GM12878 (cell line): ENCODE results near the gene CDKL1. TPM values are rescaled to one million over a fixed set of nuclear protein-coding genes. Genes with fewer than 3 reads are reported as not detected.
"Not testable (repeated sequence)": the region's sequence is repeated elsewhere in the genome, so short reads cannot be mapped to it uniquely, and the experiment has no call there.

Experiments used
- ATAC-seq: fragments of 200-7000 bp; cut with Tn5 transposase; 3 replicates; pipeline ENCODE4 v1.9.1; 2020; ENCODE audit warnings: mild to moderate bottlenecking, moderate library complexity
- BruUV-seq: library from RNA; stranded (reverse); fragments of 400-500 nt; replicated peaks from 2 replicates; lab custom pipeline; 2021; lab: Mats Ljungman, UMichigan
- CTCF ChIA-PET: fragments of 300-600 bp; sonication (Branson Sonifier 250); formaldehyde crosslinking; extraction: SDS; loops from one replicate; lab custom pipeline; 2021; ENCODE audit warnings: inconsistent platforms; lab: Yijun Ruan, JAX
- POLR2A ChIA-PET: fragments of 350-600 bp; formaldehyde crosslinking; extraction: SDS; loops from one replicate; lab custom pipeline; 2021; ENCODE audit warnings: inconsistent platforms; lab: Charles Lee
- RAD21 ChIA-PET: fragments of 300-600 bp; sonication (Branson Sonifier 250); formaldehyde crosslinking; loops from one replicate; lab custom pipeline; 2023; ENCODE audit warnings: antibody characterized with exemption; ENCODE audit not compliant: unreplicated experiment; lab: Charles Lee
- SMC1A ChIA-PET: fragments of 300-600 bp; sonication (Branson Sonifier 250); formaldehyde crosslinking; loops from one replicate; lab custom pipeline; 2023; ENCODE audit not compliant: unreplicated experiment, uncharacterized antibody; lab: Charles Lee
- DNase-seq: peaks from one replicate; pipeline ENCODE4 v3.0.0-alpha.2; 2011; ENCODE audit warnings: low read depth, low spot score
- FAIRE-seq: peaks from 3 replicates; lab custom pipeline; 2011; peaks lifted over from hg19 to GRCh38; lab: Jason Lieb, UNC
- H2AFZ ChIP-seq: 2 replicates; pipeline ENCODE4 v1.6.0; 2011; ENCODE audit warnings: low read depth, low read length, control low read depth; ENCODE audit not compliant: control insufficient read depth
- H3K27ac ChIP-seq: 2 replicates; pipeline ENCODE4 v1.5.1; 2011; ENCODE audit warnings: control low read depth; ENCODE audit not compliant: control insufficient read depth, insufficient read depth
- H3K27me3 ChIP-seq, 2 experiments: replicated peaks in 1 of 2; 2 replicates each; pipeline versions ENCODE4 v1.6.0 to v1.6.1; 2011; ENCODE audit warnings: low read length in 1 of 2; ENCODE audit not compliant: control insufficient read depth in 2 of 2, insufficient read depth in 2 of 2
- H3K36me3 ChIP-seq, 2 experiments: 2 replicates each; pipeline ENCODE4 v1.5.1; 2011; ENCODE audit warnings: low read length in 1 of 2; ENCODE audit not compliant: control insufficient read depth in 2 of 2, insufficient read depth in 2 of 2
- H3K4me1 ChIP-seq: 2 replicates; pipeline ENCODE4 v1.6.1; 2011; ENCODE audit warnings: mild to moderate bottlenecking, low read length, moderate library complexity, mixed read lengths; ENCODE audit not compliant: control insufficient read depth, insufficient read depth
- H3K4me2 ChIP-seq: 2 replicates; pipeline ENCODE4 v1.6.0; 2011; ENCODE audit warnings: control low read depth; ENCODE audit not compliant: control insufficient read depth, insufficient read depth
- H3K4me3 ChIP-seq: fragments of 200-600 bp; sonication (generic); 2 replicates; pipeline ENCODE4 v1.5.1; 2016
- H3K79me2 ChIP-seq: 2 replicates; pipeline ENCODE4 v1.6.0; 2011; ENCODE audit warnings: low read length; ENCODE audit not compliant: control insufficient read depth, insufficient read depth
- H3K9ac ChIP-seq: 2 replicates; pipeline ENCODE4 v1.8.0; 2011; ENCODE audit warnings: low read length, control low read depth, mixed read lengths; ENCODE audit not compliant: control insufficient read depth, insufficient read depth
- H3K9me3 ChIP-seq: replicated peaks from 3 replicates; pipeline ENCODE4 v1.5.1; 2011; ENCODE audit warnings: mild to moderate bottlenecking, low read length; ENCODE audit not compliant: control insufficient read depth, insufficient read depth
- H4K20me1 ChIP-seq: 2 replicates; pipeline ENCODE4 v1.6.0; 2011; ENCODE audit not compliant: control insufficient read depth, insufficient read depth
- KLF5 ChIP-seq: fragments of 450-650 bp; IDR thresholded peaks from 2 replicates; pipeline ENCODE4 v1.6.1; 2014; ENCODE audit warnings: mild to moderate bottlenecking; ENCODE audit not compliant: partially characterized antibody
- POU2F2 ChIP-seq: IDR thresholded peaks from 3 replicates; pipeline ENCODE4 v1.6.1; 2011; ENCODE audit warnings: low read depth, mild to moderate bottlenecking, low read length, borderline replicate concordance
- TAF1 ChIP-seq: IDR thresholded peaks from 2 replicates; pipeline ENCODE4 v1.6.1; 2011; ENCODE audit warnings: mild to moderate bottlenecking, low read depth, low read length, borderline replicate concordance
- ZNF24 ChIP-seq: fragments of 450-650 bp; IDR thresholded peaks from 2 replicates; pipeline ENCODE4 v1.6.1; 2017; ENCODE audit warnings: antibody characterized with exemption, mild to moderate bottlenecking
- WGBS: methylation state at CpG from one replicate; pipeline ENCODE4 v1.1.6; 2016; ENCODE audit warnings: low lambda C conversion rate; ENCODE audit not compliant: insufficient replicate concordance, insufficient coverage; ENCODE audit errors: missing lambda C conversion rate; 5-methylcytosine and 5-hydroxymethylcytosine counted together
- in situ Hi-C: fragments of 300-500 bp; cut with MboI; formaldehyde crosslinking; loops from 9 replicates; pipeline ENCODE4 v1.14.3; 2018; ENCODE audit warnings: mixed read lengths
- intact Hi-C: fragments of 100-400 bp; cut with micrococcal nuclease; formaldehyde crosslinking; loops from one replicate; pipeline ENCODE4 v1.14.2; 2022; ENCODE audit not compliant: unreplicated experiment
- polyA plus RNA-seq, 11 experiments: library from polyadenylated mRNA; depleted of rRNA in 4 of 11; unstranded in 6 of 11; stranded (reverse) in 5 of 11; fragments of >200 nt; fragmentation: Nextera tagmentation in 4 of 11; fragmentation: Illumina TruSeq in 1 of 11; extraction: Ambion mirVana in 4 of 11; extraction: Trizol in 1 of 11; gene quantifications; 1 replicate in 1 of 11; 2 replicates in 10 of 11; pipeline versions ENCODE4 v1.2.1 to v1.2.3, GENCODE V29; 2011 to 2016; ENCODE audit warnings: inconsistent platforms in 2 of 11, missing spikeins in 2 of 11, low read depth in 1 of 11
- total RNA-seq, 4 experiments: library from RNA; depleted of rRNA in 3 of 4; stranded (reverse); fragments of >200 nt in 3 of 4; fragmentation: Illumina TruSeq in 1 of 4; extraction: Trizol in 1 of 4; gene quantifications; 2 replicates each; pipeline versions ENCODE4 v1.2.1 to v1.2.3, GENCODE V29; 2013 to 2021
- TF ChIP-seq, protein P1 (sequence below): IDR thresholded peaks from 2 replicates; pipeline ENCODE4 v1.6.1; 2012; ENCODE audit warnings: low read depth, low read length, improper control_type of control experiment
- TF ChIP-seq, protein P2 (sequence below): fragments of 450-650 bp; IDR thresholded peaks from 2 replicates; pipeline ENCODE4 v1.6.1; 2016; ENCODE audit warnings: mild to moderate bottlenecking
- TF ChIP-seq, protein P3 (sequence below): IDR thresholded peaks from 2 replicates; pipeline ENCODE4 v1.6.1; 2011; ENCODE audit warnings: borderline replicate concordance, low read depth, mild to moderate bottlenecking, moderate library complexity, mixed read lengths, low read length; ENCODE audit not compliant: insufficient read depth; ENCODE audit errors: extremely low read length
- TF ChIP-seq, protein P4 (sequence below), 3 experiments: IDR thresholded peaks in 2 of 3; conservative IDR thresholded peaks in 1 of 3; 2 replicates each; pipeline ENCODE4 v1.5.1; 2011; ENCODE audit warnings: low read depth in 3 of 3, low read length in 3 of 3, mild to moderate bottlenecking in 3 of 3, control low read depth in 2 of 3, moderate library complexity in 2 of 3, inconsistent platforms in 1 of 3, mixed read lengths in 1 of 3; ENCODE audit not compliant: control insufficient read depth in 2 of 3, insufficient read depth in 1 of 3; ENCODE audit errors: extremely low read depth in 1 of 3
- TF ChIP-seq, protein P5 (sequence below): fragments of 450-650 bp; IDR thresholded peaks from 2 replicates; pipeline ENCODE4 v1.6.1; 2016; ENCODE audit warnings: mild to moderate bottlenecking

Gene CDKL1
- total and polyA plus RNA-seq, 10 of the 15 experiments (the other 5 are each of a cell fraction or from before 2014, with no cell fraction given): 9.0 to 19.0 (median 11.1) TPM

DNA sequence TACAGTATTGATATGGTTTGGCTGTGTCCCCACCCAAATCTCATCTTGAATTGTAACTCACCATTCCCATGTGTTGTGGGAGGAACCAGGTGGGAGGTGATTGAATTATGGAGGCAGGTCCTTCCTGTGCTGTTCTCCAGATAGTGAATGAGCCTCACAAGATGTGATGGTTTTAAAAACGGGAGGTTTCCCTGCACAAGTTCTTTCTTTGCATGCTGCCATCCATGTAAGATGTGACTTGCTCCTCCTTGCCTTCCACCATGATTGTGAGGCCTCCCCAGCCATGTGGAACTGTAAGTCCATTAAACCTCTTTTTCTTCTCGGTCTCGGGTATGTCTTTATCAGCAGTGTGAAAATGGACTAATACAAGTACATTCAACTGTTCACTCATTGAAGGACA lies 82.6 kb downstream of the CDKL1 start:
- H4K20me1 ChIP-seq, DNase-seq, H3K36me3 ChIP-seq, H3K27me3 ChIP-seq, H3K27ac ChIP-seq, in situ Hi-C loops, FAIRE-seq, H2AFZ ChIP-seq, H3K4me2 ChIP-seq, BruUV-seq, CTCF ChIA-PET, H3K9me3 ChIP-seq, SMC1A ChIA-PET, RAD21 ChIA-PET, H3K4me3 ChIP-seq, H3K9ac ChIP-seq, ATAC-seq, POLR2A ChIA-PET: not testable (repeated sequence)
- intact Hi-C loops: loop anchor here (5.0 to 10.0 kb wide), 2 partner anchors 452 to 511 kb away; no protein-coding TSS in a partner anchor
- Histone ChIP-seq H3K4me1 (peaks cover 13% of the 10 kb centered on the region), H3K79me2 (peaks cover 36% of the 10 kb centered on the region)
- 81% methylated on average over 3 of the region's 3 CpGs for WGBS
- TF ChIP-seq KLF5: peak; percentile 34

DNA sequence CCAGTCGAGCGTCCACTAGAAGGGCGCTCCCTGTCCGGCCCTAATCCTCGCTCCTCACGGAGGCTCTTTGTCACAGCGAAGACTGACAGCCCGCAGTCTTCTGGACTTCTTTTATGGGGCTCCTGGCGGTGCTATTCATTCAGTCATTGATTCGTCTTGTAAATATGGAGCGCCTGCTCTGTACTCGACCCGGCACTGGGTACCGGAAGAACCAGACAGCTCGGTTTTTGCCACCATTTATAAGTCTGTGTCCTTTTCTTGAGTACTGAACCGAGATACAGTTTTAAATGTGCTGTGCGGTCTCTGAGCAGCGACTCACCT lies 84.0 kb downstream of the CDKL1 start:
- Histone ChIP-seq H3K4me1 (peaks cover 4% of the 10 kb centered on the region; the same call in 1 of the 2 replicates), H3K36me3 (no peaks in the 10 kb centered on the region), H3K4me2 (peak overlapping the region; percentile 82), H3K4me3 (peak overlapping the region; percentile 97), H3K9me3 (peaks cover 6% of the 10 kb centered on the region; the same call in 1 of the 3 replicates), H2AFZ (peak overlapping the region; percentile 37; the same call in 1 of the 2 replicates), H4K20me1 (no peaks in the 10 kb centered on the region), H3K27ac (peak overlapping the region; percentile 85), H3K27me3 (no peaks in the 10 kb centered on the region), H3K79me2 (peaks cover 32% of the 10 kb centered on the region), H3K9ac (peak overlapping the region; percentile 71)
- intact Hi-C loops: loop anchor here (5.0 to 10.0 kb wide), 2 partner anchors 450 to 512 kb away; no protein-coding TSS in a partner anchor
- RAD21 ChIA-PET: interaction anchor here (0.6 to 1.3 kb wide), 9 partner anchors 8 to 548 kb away, joined by 3 to 6 read pairs (median 3); partner anchors contain the start of gene MAP4K5
- 2% methylated on average over 18 of the region's 18 CpGs for WGBS
- CTCF ChIA-PET: interaction anchor here (3.2 kb wide), 1 partner anchor 9 kb away, joined by 39 read pairs; no protein-coding TSS in a partner anchor
- in situ Hi-C loops: no loop called here
- POLR2A ChIA-PET: interaction anchor here (0.6 to 0.9 kb wide), 5 partner anchors 9 to 52 kb away, joined by 3 to 7 read pairs (median 4); no protein-coding TSS in a partner anchor
- BruUV-seq: no TSS peak
- FAIRE-seq (no peak), DNase-seq (no peak), ATAC-seq (peak; percentile 44)
- SMC1A ChIA-PET: interaction anchor here (3.4 kb wide), 1 partner anchor 9 kb away, joined by 19 read pairs; no protein-coding TSS in a partner anchor
- TF ChIP-seq, protein P1, sequence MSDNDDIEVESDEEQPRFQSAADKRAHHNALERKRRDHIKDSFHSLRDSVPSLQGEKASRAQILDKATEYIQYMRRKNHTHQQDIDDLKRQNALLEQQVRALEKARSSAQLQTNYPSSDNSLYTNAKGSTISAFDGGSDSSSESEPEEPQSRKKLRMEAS: no peak; the same call in 1 of the 2 replicates
- TF ChIP-seq, protein P2, sequence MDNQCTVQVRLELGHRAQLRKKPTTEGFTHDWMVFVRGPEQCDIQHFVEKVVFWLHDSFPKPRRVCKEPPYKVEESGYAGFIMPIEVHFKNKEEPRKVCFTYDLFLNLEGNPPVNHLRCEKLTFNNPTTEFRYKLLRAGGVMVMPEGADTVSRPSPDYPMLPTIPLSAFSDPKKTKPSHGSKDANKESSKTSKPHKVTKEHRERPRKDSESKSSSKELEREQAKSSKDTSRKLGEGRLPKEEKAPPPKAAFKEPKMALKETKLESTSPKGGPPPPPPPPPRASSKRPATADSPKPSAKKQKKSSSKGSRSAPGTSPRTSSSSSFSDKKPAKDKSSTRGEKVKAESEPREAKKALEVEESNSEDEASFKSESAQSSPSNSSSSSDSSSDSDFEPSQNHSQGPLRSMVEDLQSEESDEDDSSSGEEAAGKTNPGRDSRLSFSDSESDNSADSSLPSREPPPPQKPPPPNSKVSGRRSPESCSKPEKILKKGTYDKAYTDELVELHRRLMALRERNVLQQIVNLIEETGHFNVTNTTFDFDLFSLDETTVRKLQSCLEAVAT: 0 out of 2 replicates have a peak, but pooled peaks have one; percentile 10
- TF ChIP-seq ZNF24 (peak; percentile 53; the same call in 1 of the 2 replicates), TAF1 (peak; percentile 24; the same call in 1 of the 2 replicates), POU2F2 (0 out of 3 replicates have a peak, but pooled peaks have one; percentile 43)
- TF ChIP-seq, protein P3, sequence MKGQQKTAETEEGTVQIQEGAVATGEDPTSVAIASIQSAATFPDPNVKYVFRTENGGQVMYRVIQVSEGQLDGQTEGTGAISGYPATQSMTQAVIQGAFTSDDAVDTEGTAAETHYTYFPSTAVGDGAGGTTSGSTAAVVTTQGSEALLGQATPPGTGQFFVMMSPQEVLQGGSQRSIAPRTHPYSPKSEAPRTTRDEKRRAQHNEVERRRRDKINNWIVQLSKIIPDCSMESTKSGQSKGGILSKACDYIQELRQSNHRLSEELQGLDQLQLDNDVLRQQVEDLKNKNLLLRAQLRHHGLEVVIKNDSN: no peak
- TF ChIP-seq, protein P4, sequence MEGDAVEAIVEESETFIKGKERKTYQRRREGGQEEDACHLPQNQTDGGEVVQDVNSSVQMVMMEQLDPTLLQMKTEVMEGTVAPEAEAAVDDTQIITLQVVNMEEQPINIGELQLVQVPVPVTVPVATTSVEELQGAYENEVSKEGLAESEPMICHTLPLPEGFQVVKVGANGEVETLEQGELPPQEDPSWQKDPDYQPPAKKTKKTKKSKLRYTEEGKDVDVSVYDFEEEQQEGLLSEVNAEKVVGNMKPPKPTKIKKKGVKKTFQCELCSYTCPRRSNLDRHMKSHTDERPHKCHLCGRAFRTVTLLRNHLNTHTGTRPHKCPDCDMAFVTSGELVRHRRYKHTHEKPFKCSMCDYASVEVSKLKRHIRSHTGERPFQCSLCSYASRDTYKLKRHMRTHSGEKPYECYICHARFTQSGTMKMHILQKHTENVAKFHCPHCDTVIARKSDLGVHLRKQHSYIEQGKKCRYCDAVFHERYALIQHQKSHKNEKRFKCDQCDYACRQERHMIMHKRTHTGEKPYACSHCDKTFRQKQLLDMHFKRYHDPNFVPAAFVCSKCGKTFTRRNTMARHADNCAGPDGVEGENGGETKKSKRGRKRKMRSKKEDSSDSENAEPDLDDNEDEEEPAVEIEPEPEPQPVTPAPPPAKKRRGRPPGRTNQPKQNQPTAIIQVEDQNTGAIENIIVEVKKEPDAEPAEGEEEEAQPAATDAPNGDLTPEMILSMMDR (IDR thresholded peaks at IDR 0.05 in 2 of 3, conservative IDR thresholded peaks at IDR 0.05 in 1 of 3; ENCODE audit: control insufficient read depth in 2 of 3, extremely low read depth in 1 of 3, insufficient read depth in 1 of 3, low read depth in 3 of 3, low read length in 3 of 3): no peak
- TF ChIP-seq, protein P5, sequence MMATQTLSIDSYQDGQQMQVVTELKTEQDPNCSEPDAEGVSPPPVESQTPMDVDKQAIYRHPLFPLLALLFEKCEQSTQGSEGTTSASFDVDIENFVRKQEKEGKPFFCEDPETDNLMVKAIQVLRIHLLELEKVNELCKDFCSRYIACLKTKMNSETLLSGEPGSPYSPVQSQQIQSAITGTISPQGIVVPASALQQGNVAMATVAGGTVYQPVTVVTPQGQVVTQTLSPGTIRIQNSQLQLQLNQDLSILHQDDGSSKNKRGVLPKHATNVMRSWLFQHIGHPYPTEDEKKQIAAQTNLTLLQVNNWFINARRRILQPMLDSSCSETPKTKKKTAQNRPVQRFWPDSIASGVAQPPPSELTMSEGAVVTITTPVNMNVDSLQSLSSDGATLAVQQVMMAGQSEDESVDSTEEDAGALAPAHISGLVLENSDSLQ: peak; percentile 88
